ENCODE results near the gene NCF2.

The NCF2 gene

GRCh38 chr1:183633676-183634343 lies 43.6 kb upstream of the NCF2 start:
- H2AK5ac ChIP-seq (ENCODE audit: low read depth, low read length), result no peak overlapping the region
- no peak overlapping the region for H3K18ac ChIP-seq (ENCODE audit: low read length)
- H3K9me3 ChIP-seq (replicated peaks in 1 of 2; ENCODE audit: control insufficient read depth in 2 of 2, insufficient read depth in 1 of 2, low read depth in 1 of 2, low read length in 2 of 2), result no peaks in the 10 kb centered on the region
- H3K14ac ChIP-seq (ENCODE audit: low read length), result no peak overlapping the region
- H2BK120ac ChIP-seq (ENCODE audit: low read depth, low read length), result no peak overlapping the region
- peak overlapping the region in 1 of 2 donors; percentile 94 for H3K4me3 ChIP-seq (ENCODE audit: low read length in 2 of 2)
- H3K27ac ChIP-seq (replicated peaks; ENCODE audit: low read length), result no peak overlapping the region
- no peak overlapping the region for H2AFZ ChIP-seq (ENCODE audit: low read length)
- H3K23ac ChIP-seq (ENCODE audit: low read depth, low read length, poor library complexity), result no peak overlapping the region
- H3K4me1 ChIP-seq (ENCODE audit: control insufficient read depth in 2 of 2, insufficient read depth in 1 of 2, low read depth in 1 of 2, low read length in 2 of 2), result peaks cover 1 to 14% of the 10 kb centered on the region in 2 donors
- H3K27me3 ChIP-seq (ENCODE audit: control insufficient read depth in 3 of 3, insufficient read depth in 3 of 3, low read depth in 1 of 3, low read length in 3 of 3), result no peaks in the 10 kb centered on the region
- no peak overlapping the region for H3K9ac ChIP-seq (ENCODE audit: low read depth, low read length, poor library complexity)
- no peak overlapping the region for H2BK5ac ChIP-seq (ENCODE audit: low read length)
- no peak for DNase-seq (ENCODE audit: low spot score)
- no CpG with 5 or more reads among the region's 1 CpG for WGBS, 2 donors (ENCODE audit: extremely low coverage in 2 of 2, insufficient read length in 2 of 2, insufficient replicate concordance in 1 of 2)
- H4K8ac ChIP-seq (ENCODE audit: low read depth, low read length), result no peak overlapping the region
- H3K4me2 ChIP-seq (ENCODE audit: insufficient read depth, low read length, poor library complexity, severe bottlenecking), result no peak overlapping the region
- no peak overlapping the region for H3K4ac ChIP-seq (ENCODE audit: low read length)
- no peak overlapping the region for H2BK15ac ChIP-seq (ENCODE audit: low read length)
- H2BK12ac ChIP-seq (ENCODE audit: low read length), result no peak overlapping the region
- H3K79me1 ChIP-seq (ENCODE audit: low read depth, low read length), result peaks cover 5% of the 10 kb centered on the region
- peaks cover 2 to 43% of the 10 kb centered on the region in 2 donors for H3K36me3 ChIP-seq (replicated peaks in 1 of 2; ENCODE audit: control insufficient read depth in 2 of 2, insufficient read depth in 2 of 2, low read length in 2 of 2)
- H4K91ac ChIP-seq (ENCODE audit: low read depth, low read length, poor library complexity), result no peak overlapping the region

GRCh38 chr1:183632964-183633363 lies 42.7 kb upstream of the NCF2 start:
- Histone ChIP-seq H3K79me1 (ENCODE audit: low read depth, low read length) (peaks cover 5% of the 10 kb centered on the region), H3K4me2 (ENCODE audit: insufficient read depth, low read length, poor library complexity, severe bottlenecking) (no peak overlapping the region), H2BK12ac (ENCODE audit: low read length) (no peak overlapping the region), H4K91ac (ENCODE audit: low read depth, low read length, poor library complexity) (no peak overlapping the region), H3K9ac (ENCODE audit: low read depth, low read length, poor library complexity) (no peak overlapping the region), H3K9me3 (replicated peaks in 1 of 2; ENCODE audit: control insufficient read depth in 2 of 2, insufficient read depth in 1 of 2, low read depth in 1 of 2, low read length in 2 of 2) (no peaks in the 10 kb centered on the region), H2BK5ac (ENCODE audit: low read length) (no peak overlapping the region), H3K4me1 (ENCODE audit: control insufficient read depth in 2 of 2, insufficient read depth in 1 of 2, low read depth in 1 of 2, low read length in 2 of 2) (peaks cover 1 to 14% of the 10 kb centered on the region in 2 donors), H3K36me3 (replicated peaks in 1 of 2; ENCODE audit: control insufficient read depth in 2 of 2, insufficient read depth in 2 of 2, low read length in 2 of 2) (peaks cover 5 to 51% of the 10 kb centered on the region in 2 donors), H2BK15ac (ENCODE audit: low read length) (no peak overlapping the region), H2BK120ac (ENCODE audit: low read depth, low read length) (no peak overlapping the region), H3K4ac (ENCODE audit: low read length) (no peak overlapping the region), H3K27ac (replicated peaks; ENCODE audit: low read length) (no peak overlapping the region), H2AK5ac (ENCODE audit: low read depth, low read length) (no peak overlapping the region), H3K4me3 (ENCODE audit: low read length in 2 of 2) (peak overlapping the region in 1 of 2 donors; percentile 94), H3K23ac (ENCODE audit: low read depth, low read length, poor library complexity) (no peak overlapping the region), H3K27me3 (ENCODE audit: control insufficient read depth in 3 of 3, insufficient read depth in 3 of 3, low read depth in 1 of 3, low read length in 3 of 3) (no peaks in the 10 kb centered on the region), H2AFZ (ENCODE audit: low read length) (no peak overlapping the region), H4K8ac (ENCODE audit: low read depth, low read length) (no peak overlapping the region), H3K14ac (ENCODE audit: low read length) (no peak overlapping the region), H3K18ac (ENCODE audit: low read length) (no peak overlapping the region)
- no CpG with 5 or more reads among the region's 1 CpG for WGBS, 2 donors (ENCODE audit: extremely low coverage in 2 of 2, insufficient read length in 2 of 2, insufficient replicate concordance in 1 of 2)
- DNase-seq (ENCODE audit: low spot score), result no peak

- Histone ChIP-seq H3K4ac (ENCODE audit: low read length) (no peak overlapping the region), H3K4me2 (ENCODE audit: insufficient read depth, low read length, poor library complexity, severe bottlenecking) (no peak overlapping the region), H2BK12ac (ENCODE audit: low read length) (no peak overlapping the region), H3K36me3 (replicated peaks in 1 of 2; ENCODE audit: control insufficient read depth in 2 of 2, insufficient read depth in 2 of 2, low read length in 2 of 2) (peaks cover 7 to 57% of the 10 kb centered on the region in 2 donors), H3K4me1 (ENCODE audit: control insufficient read depth in 2 of 2, insufficient read depth in 1 of 2, low read depth in 1 of 2, low read length in 2 of 2) (peaks cover 1 to 9% of the 10 kb centered on the region in 2 donors), H2BK120ac (ENCODE audit: low read depth, low read length) (no peak overlapping the region), H3K4me3 (ENCODE audit: low read length in 2 of 2) (no peak overlapping the region), H4K8ac (ENCODE audit: low read depth, low read length) (no peak overlapping the region), H3K23ac (ENCODE audit: low read depth, low read length, poor library complexity) (no peak overlapping the region), H2BK5ac (ENCODE audit: low read length) (no peak overlapping the region), H2BK15ac (ENCODE audit: low read length) (no peak overlapping the region), H3K14ac (ENCODE audit: low read length) (no peak overlapping the region), H4K91ac (ENCODE audit: low read depth, low read length, poor library complexity) (no peak overlapping the region), H3K27ac (replicated peaks; ENCODE audit: low read length) (no peak overlapping the region), H3K9ac (ENCODE audit: low read depth, low read length, poor library complexity) (no peak overlapping the region), H3K79me1 (ENCODE audit: low read depth, low read length) (peaks cover 5% of the 10 kb centered on the region), H2AK5ac (ENCODE audit: low read depth, low read length) (no peak overlapping the region), H2AFZ (ENCODE audit: low read length) (no peak overlapping the region), H3K9me3 (replicated peaks in 1 of 2; ENCODE audit: control insufficient read depth in 2 of 2, insufficient read depth in 1 of 2, low read depth in 1 of 2, low read length in 2 of 2) (no peaks in the 10 kb centered on the region), H3K27me3 (ENCODE audit: control insufficient read depth in 3 of 3, insufficient read depth in 3 of 3, low read depth in 1 of 3, low read length in 3 of 3) (no peaks in the 10 kb centered on the region), H3K18ac (ENCODE audit: low read length) (no peak overlapping the region)
- no peak for DNase-seq (ENCODE audit: low spot score)
- no CpG with 5 or more reads among the region's 2 CpGs for WGBS, 2 donors (ENCODE audit: extremely low coverage in 2 of 2, insufficient read length in 2 of 2, insufficient replicate concordance in 1 of 2)
These were observed 41.9 kb upstream of the NCF2 start for GRCh38 chr1:183632114-183632513.

- no peak overlapping the region for H2BK12ac ChIP-seq (ENCODE audit: low read length)
- no peak overlapping the region for H3K4me3 ChIP-seq (ENCODE audit: low read length in 2 of 2)
- H2AFZ ChIP-seq (ENCODE audit: low read length), result no peak overlapping the region
- H3K4me1 ChIP-seq (ENCODE audit: control insufficient read depth in 2 of 2, insufficient read depth in 1 of 2, low read depth in 1 of 2, low read length in 2 of 2), result peaks cover 0 to 9% of the 10 kb centered on the region in 2 donors
- no peak overlapping the region for H3K4me2 ChIP-seq (ENCODE audit: insufficient read depth, low read length, poor library complexity, severe bottlenecking)
- no peaks in the 10 kb centered on the region for H3K9me3 ChIP-seq (replicated peaks in 1 of 2; ENCODE audit: control insufficient read depth in 2 of 2, insufficient read depth in 1 of 2, low read depth in 1 of 2, low read length in 2 of 2)
- H3K27me3 ChIP-seq (ENCODE audit: control insufficient read depth in 3 of 3, insufficient read depth in 3 of 3, low read depth in 1 of 3, low read length in 3 of 3), result no peaks in the 10 kb centered on the region
- no peak overlapping the region for H2BK15ac ChIP-seq (ENCODE audit: low read length)
- no peak overlapping the region for H3K9ac ChIP-seq (ENCODE audit: low read depth, low read length, poor library complexity)
- no peak overlapping the region for H3K14ac ChIP-seq (ENCODE audit: low read length)
- H4K8ac ChIP-seq (ENCODE audit: low read depth, low read length), result no peak overlapping the region
- no peak overlapping the region for H2BK120ac ChIP-seq (ENCODE audit: low read depth, low read length)
- DNase-seq (ENCODE audit: low spot score), result no peak
- H3K79me1 ChIP-seq (ENCODE audit: low read depth, low read length), result peaks cover 5% of the 10 kb centered on the region
- peaks cover 7 to 70% of the 10 kb centered on the region in 2 donors for H3K36me3 ChIP-seq (replicated peaks in 1 of 2; ENCODE audit: control insufficient read depth in 2 of 2, insufficient read depth in 2 of 2, low read length in 2 of 2)
- no peak overlapping the region for H3K27ac ChIP-seq (replicated peaks; ENCODE audit: low read length)
- no peak overlapping the region for H4K91ac ChIP-seq (ENCODE audit: low read depth, low read length, poor library complexity)
- no peak overlapping the region for H3K4ac ChIP-seq (ENCODE audit: low read length)
- H3K23ac ChIP-seq (ENCODE audit: low read depth, low read length, poor library complexity), result no peak overlapping the region
- WGBS, 2 donors (ENCODE audit: extremely low coverage in 2 of 2, insufficient read length in 2 of 2, insufficient replicate concordance in 1 of 2), result no CpG with 5 or more reads among the region's 2 CpGs
- H2AK5ac ChIP-seq (ENCODE audit: low read depth, low read length), result no peak overlapping the region
- no peak overlapping the region for H3K18ac ChIP-seq (ENCODE audit: low read length)
- H2BK5ac ChIP-seq (ENCODE audit: low read length), result no peak overlapping the region
These were observed 40.5 kb upstream of the NCF2 start for GRCh38 chr1:183630748-183631147.
